IMR-90 (cell line): ENCODE results near the gene SIAH1.

Source experiments
- BHLHE40 ChIP-seq: fragments of 150-350 bp; IDR thresholded peaks from 2 replicates; pipeline ENCODE4 v1.6.1; 2016; ENCODE audit warnings: mild to moderate bottlenecking, low read depth, low read length
- CEBPB ChIP-seq: IDR thresholded peaks from 2 replicates; pipeline ENCODE4 v1.6.1; 2012; ENCODE audit warnings: low read depth, low read length, improper control_type of control experiment
- CHD1 ChIP-seq: IDR thresholded peaks from 2 replicates; pipeline ENCODE4 v1.6.1; 2012; ENCODE audit warnings: low read depth, low read length, improper control_type of control experiment
- CTCF ChIP-seq: conservative IDR thresholded peaks from 2 replicates; pipeline ENCODE4 v1.5.1; 2012; ENCODE audit warnings: mild to moderate bottlenecking, low read depth, low read length, improper control_type of control experiment
- ELK1 ChIP-seq: fragments of 150-350 bp; IDR thresholded peaks from 2 replicates; pipeline ENCODE4 v1.6.1; 2016; ENCODE audit warnings: low read depth, mild to moderate bottlenecking, low read length, moderate library complexity, borderline replicate concordance
- MAFK ChIP-seq: IDR thresholded peaks from 2 replicates; pipeline ENCODE4 v1.6.1; 2012; ENCODE audit warnings: low read depth, low read length, improper control_type of control experiment
- MAZ ChIP-seq: IDR thresholded peaks from 2 replicates; pipeline ENCODE4 v1.6.1; 2012; ENCODE audit warnings: low read depth, mild to moderate bottlenecking, low read length, improper control_type of control experiment, moderate library complexity, borderline replicate concordance
- POLR2A ChIP-seq: IDR thresholded peaks from 2 replicates; pipeline ENCODE4 v1.6.1; 2012; ENCODE audit warnings: mild to moderate bottlenecking, low read depth, low read length
- RAD21 ChIP-seq: IDR thresholded peaks from 2 replicates; pipeline ENCODE4 v1.6.1; 2012; ENCODE audit warnings: low read length, improper control_type of control experiment
- RCOR1 ChIP-seq: IDR thresholded peaks from 2 replicates; pipeline ENCODE4 v1.6.1; 2012; ENCODE audit warnings: mild to moderate bottlenecking, low read length, improper control_type of control experiment; ENCODE audit not compliant: insufficient replicate concordance
- RFX5 ChIP-seq: IDR thresholded peaks from 2 replicates; pipeline ENCODE4 v1.8.0; 2012; ENCODE audit warnings: low read depth, mild to moderate bottlenecking, low read length, moderate library complexity
- SMC3 ChIP-seq: fragments of 150-350 bp; IDR thresholded peaks from 2 replicates; pipeline ENCODE4 v1.6.1; 2016; ENCODE audit warnings: low read depth, mild to moderate bottlenecking, antibody characterized with exemption, low read length, moderate library complexity

GRCh38 chr16:48352648-48353390, 32.4 kb downstream of the SIAH1 start:
- no peak for TF ChIP-seq CTCF
- TF ChIP-seq SMC3, result no peak
- TF ChIP-seq BHLHE40, result no peak
- TF ChIP-seq POLR2A, result no peak
- TF ChIP-seq RFX5, result no peak
- no peak for TF ChIP-seq CHD1
- no peak for TF ChIP-seq RAD21
- no peak for TF ChIP-seq RCOR1
- TF ChIP-seq MAFK, result no peak
- no peak for TF ChIP-seq MAZ
- TF ChIP-seq ELK1, result no peak
- TF ChIP-seq CEBPB, result 0 out of 2 replicates have a peak, but pooled peaks have one; percentile 20
